Measurements from ENCODE around the gene CUEDC1. TPM values are rescaled to one million over a fixed set of nuclear protein-coding genes. Genes with fewer than 3 reads are reported as not detected.
A peak's percentile ranks its signal among the peaks of the same experiment; 100 is the strongest.
"Not testable (repeated sequence)": the region's sequence is repeated elsewhere in the genome, so short reads cannot be mapped to it uniquely, and the experiment has no call there.

CUEDC1 gene
- total RNA-seq, 1 experiment from 2014 or later, result 5.0 TPM

- DNase-seq (ENCODE audit: low read depth), result no peak
Measured at GRCh38 chr17:57938061-57938502, 17.1 kb downstream of the CUEDC1 start.

GRCh38 chr17:57937492-57937891 is 17.7 kb downstream of the CUEDC1 start:
- no peak for DNase-seq (ENCODE audit: low read depth)

GRCh38 chr17:57935833-57936807 is 19.1 kb downstream of the CUEDC1 start:
- DNase-seq (ENCODE audit: low read depth), result no peak

GRCh38 chr17:57931488-57932137 is 23.6 kb downstream of the CUEDC1 start:
- no peak for DNase-seq (ENCODE audit: low read depth)

- DNase-seq (ENCODE audit: low read depth), result no peak
Measured at GRCh38 chr17:57930239-57930638, 25.0 kb downstream of the CUEDC1 start.

GRCh38 chr17:57929386-57929785 is 25.8 kb downstream of the CUEDC1 start:
- no peak for DNase-seq (ENCODE audit: low read depth)

- no peak for DNase-seq (ENCODE audit: low read depth)
Measured at GRCh38 chr17:57928928-57929327, 26.3 kb downstream of the CUEDC1 start.

GRCh38 chr17:57927048-57927723 is 28.0 kb downstream of the CUEDC1 start:
- peak; percentile 79 for DNase-seq (ENCODE audit: low read depth)

- DNase-seq (ENCODE audit: low read depth), result no peak
Measured at GRCh38 chr17:57926723-57927047, 28.5 kb downstream of the CUEDC1 start.

GRCh38 chr17:57925361-57925990 is 29.7 kb downstream of the CUEDC1 start:
- no peak for DNase-seq (ENCODE audit: low read depth)

GRCh38 chr17:57924677-57925076 is 30.5 kb downstream of the CUEDC1 start:
- no peak for DNase-seq (ENCODE audit: low read depth)

- no peak for DNase-seq (ENCODE audit: low read depth)
Measured at GRCh38 chr17:57923182-57923872, 31.9 kb downstream of the CUEDC1 start.

- DNase-seq (ENCODE audit: low read depth), result not testable (repeated sequence)
Measured at GRCh38 chr17:57922745-57923144, 32.5 kb downstream of the CUEDC1 start.

- no peak for DNase-seq (ENCODE audit: low read depth)
Measured at GRCh38 chr17:57920916-57921703, 34.1 kb downstream of the CUEDC1 start.

GRCh38 chr17:57919918-57920317 is 35.3 kb downstream of the CUEDC1 start:
- DNase-seq (ENCODE audit: low read depth), result no peak

- peak; percentile 49 for DNase-seq (ENCODE audit: low read depth)
Measured at GRCh38 chr17:57918017-57918895, 37.0 kb downstream of the CUEDC1 start.

- DNase-seq (ENCODE audit: low read depth), result no peak
Measured at GRCh38 chr17:57916925-57917858, 38.0 kb downstream of the CUEDC1 start.

All from Daoy (cell line).